SU-DHL-6 (cell line): ENCODE measurements around the gene ERN1.

ENCODE experiments used
- H2AFZ ChIP-seq: fragments of 200-600 bp; sonication (generic); 2 replicates; pipeline ENCODE4 v1.6.1; 2014; ENCODE audit warnings: low read depth, mild to moderate bottlenecking, moderate library complexity, mixed read lengths, antibody characterized with exemption, low read length; ENCODE audit not compliant: severe bottlenecking
- H3F3A ChIP-seq: fragments of 200-600 bp; shearing (Covaris generic); 2 replicates; pipeline ENCODE4 v1.6.0; 2016; ENCODE audit warnings: antibody characterized with exemption, mild to moderate bottlenecking; ENCODE audit not compliant: insufficient read depth
- H3K27ac ChIP-seq: fragments of 200-600 bp; sonication (generic); 2 replicates; pipeline ENCODE4 v1.5.1; 2016; ENCODE audit warnings: low read depth, mild to moderate bottlenecking, low read length, moderate library complexity, mixed read lengths
- H3K27me3 ChIP-seq: fragments of 200-600 bp; sonication (generic), shearing (Covaris generic); 2 replicates; pipeline ENCODE4 v1.6.0; 2014; ENCODE audit warnings: mild to moderate bottlenecking, low read length
- H3K36me3 ChIP-seq: fragments of 200-600 bp; sonication (generic); 2 replicates; pipeline ENCODE4 v1.6.1; 2014; ENCODE audit warnings: mild to moderate bottlenecking, low read length, mixed read lengths
- H3K4me2 ChIP-seq: fragments of 300-600, 200-600 bp; shearing (Covaris generic), sonication (generic); 2 replicates; pipeline ENCODE4 v1.6.0; 2014; ENCODE audit warnings: low read length, low read depth, mild to moderate bottlenecking; ENCODE audit not compliant: poor library complexity, severe bottlenecking
- H3K4me3 ChIP-seq: fragments of 200-600 bp; sonication (generic); 2 replicates; pipeline ENCODE4 v1.5.1; 2014; ENCODE audit warnings: antibody characterized with exemption, low read length, mild to moderate bottlenecking, mixed read lengths; ENCODE audit not compliant: insufficient read depth, poor library complexity, severe bottlenecking
- H3K79me2 ChIP-seq: fragments of 200-600 bp; sonication (generic); 2 replicates; pipeline ENCODE4 v1.6.1; 2014; ENCODE audit warnings: mild to moderate bottlenecking, low read length, moderate library complexity; ENCODE audit not compliant: insufficient read depth
- H3K9ac ChIP-seq: fragments of 200-600 bp; sonication (generic); 2 replicates; pipeline ENCODE4 v1.7.0; 2014; ENCODE audit warnings: mild to moderate bottlenecking, low read length
- H3K9me2 ChIP-seq: fragments of 200-600 bp; sonication (generic); replicated peaks from 2 replicates; pipeline ENCODE4 v1.6.1; 2014; ENCODE audit warnings: low read length; ENCODE audit not compliant: insufficient read depth
- H3K9me3 ChIP-seq: fragments of 200-600 bp; sonication (generic); 2 replicates; pipeline ENCODE4 v1.6.1; 2014; ENCODE audit warnings: low read length, mixed read lengths; ENCODE audit not compliant: insufficient read depth
- H4K20me1 ChIP-seq: fragments of 200-600 bp; sonication (generic); 2 replicates; pipeline ENCODE4 v1.6.1; 2014; ENCODE audit warnings: low read depth, mild to moderate bottlenecking, antibody characterized with exemption, low read length, moderate library complexity, mixed read lengths
- EZH2phosphoT487 ChIP-seq: fragments of 200-600 bp; sonication (generic), shearing (Covaris generic); conservative IDR thresholded peaks from 2 replicates; pipeline ENCODE4 v1.6.1; 2018; ENCODE audit warnings: mild to moderate bottlenecking, antibody characterized with exemption, low read length, moderate library complexity, mixed read lengths
- TF ChIP-seq, protein P1 (sequence below): fragments of 200-600 bp; sonication (generic); IDR thresholded peaks from one replicate; pipeline ENCODE4 v1.5.1; 2017; ENCODE audit warnings: antibody characterized with exemption, mild to moderate bottlenecking, low read length, moderate library complexity; ENCODE audit not compliant: insufficient read depth, poor library complexity, severe bottlenecking

Gene ERN1

DNA sequence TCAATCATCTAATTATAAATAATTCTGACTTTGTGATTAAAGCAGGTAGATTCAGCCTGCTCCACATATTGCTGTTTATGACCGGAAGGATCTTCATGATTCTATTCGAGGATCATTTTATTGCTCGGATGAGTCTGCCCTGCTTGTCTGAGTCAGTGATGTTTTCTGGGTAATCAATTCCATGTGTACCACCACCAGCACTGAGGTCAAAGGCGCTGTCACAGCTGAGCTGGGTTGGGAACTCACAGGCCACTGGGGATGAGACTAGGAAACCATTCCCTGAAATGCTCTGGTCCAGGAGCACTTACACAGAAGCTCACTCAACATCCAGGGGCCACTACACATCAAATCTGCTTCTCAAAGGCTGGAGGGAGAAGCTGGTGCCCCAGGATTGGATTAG is 30.4 kb upstream of the ERN1 start:
- H3K4me2 ChIP-seq = no peak overlapping the region
- no peaks in the 10 kb centered on the region for H3K79me2 ChIP-seq
- no peaks in the 10 kb centered on the region for H3K9me3 ChIP-seq
- no peaks in the 10 kb centered on the region for H3K9me2 ChIP-seq
- TF ChIP-seq EZH2phosphoT487 = no peak
- TF ChIP-seq, protein P1, sequence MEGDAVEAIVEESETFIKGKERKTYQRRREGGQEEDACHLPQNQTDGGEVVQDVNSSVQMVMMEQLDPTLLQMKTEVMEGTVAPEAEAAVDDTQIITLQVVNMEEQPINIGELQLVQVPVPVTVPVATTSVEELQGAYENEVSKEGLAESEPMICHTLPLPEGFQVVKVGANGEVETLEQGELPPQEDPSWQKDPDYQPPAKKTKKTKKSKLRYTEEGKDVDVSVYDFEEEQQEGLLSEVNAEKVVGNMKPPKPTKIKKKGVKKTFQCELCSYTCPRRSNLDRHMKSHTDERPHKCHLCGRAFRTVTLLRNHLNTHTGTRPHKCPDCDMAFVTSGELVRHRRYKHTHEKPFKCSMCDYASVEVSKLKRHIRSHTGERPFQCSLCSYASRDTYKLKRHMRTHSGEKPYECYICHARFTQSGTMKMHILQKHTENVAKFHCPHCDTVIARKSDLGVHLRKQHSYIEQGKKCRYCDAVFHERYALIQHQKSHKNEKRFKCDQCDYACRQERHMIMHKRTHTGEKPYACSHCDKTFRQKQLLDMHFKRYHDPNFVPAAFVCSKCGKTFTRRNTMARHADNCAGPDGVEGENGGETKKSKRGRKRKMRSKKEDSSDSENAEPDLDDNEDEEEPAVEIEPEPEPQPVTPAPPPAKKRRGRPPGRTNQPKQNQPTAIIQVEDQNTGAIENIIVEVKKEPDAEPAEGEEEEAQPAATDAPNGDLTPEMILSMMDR = no peak
- no peaks in the 10 kb centered on the region for H3F3A ChIP-seq
- no peak overlapping the region for H2AFZ ChIP-seq
- H3K36me3 ChIP-seq = no peaks in the 10 kb centered on the region
- H4K20me1 ChIP-seq = no peaks in the 10 kb centered on the region
- no peak overlapping the region for H3K9ac ChIP-seq
- H3K4me3 ChIP-seq = no peak overlapping the region
- no peaks in the 10 kb centered on the region for H3K27me3 ChIP-seq
- H3K27ac ChIP-seq = no peak overlapping the region

DNA sequence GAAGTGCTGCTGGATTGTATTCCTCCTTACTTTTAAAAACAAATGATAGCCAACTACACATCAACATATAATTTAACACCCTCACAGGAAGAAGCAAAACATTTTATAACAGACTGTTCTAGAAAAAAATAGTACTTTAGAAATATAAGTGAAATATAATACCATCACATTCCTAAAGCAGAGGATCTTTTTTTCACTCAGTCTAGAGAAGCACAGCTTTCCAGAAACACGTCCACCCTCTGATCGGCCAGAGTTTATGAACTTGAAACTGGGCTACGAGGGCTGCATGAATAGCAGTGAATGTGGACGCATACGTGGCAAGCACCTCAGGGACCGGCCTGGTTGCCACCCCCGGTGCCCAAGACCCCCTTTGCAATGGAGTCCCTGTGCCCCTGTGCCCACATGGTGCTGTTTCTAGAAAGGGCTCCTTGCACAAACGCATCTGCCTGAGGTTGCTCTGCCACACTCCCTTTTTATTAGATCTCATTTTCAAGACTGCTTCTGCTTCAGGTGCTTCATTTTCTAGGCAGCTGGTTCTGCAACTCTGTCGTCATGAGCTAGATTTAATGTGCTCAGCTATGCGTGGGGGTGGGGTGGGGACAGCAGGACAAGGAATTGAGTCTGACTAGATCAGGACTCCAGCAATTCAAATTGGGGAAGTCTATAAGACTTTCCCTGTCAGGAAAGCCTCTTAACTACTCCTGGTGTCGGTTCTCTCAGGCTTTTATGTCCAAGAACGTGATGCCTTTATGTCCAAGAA is 29.1 kb upstream of the ERN1 start:
- Histone ChIP-seq H3K4me2 (no peak overlapping the region), H3K9ac (no peak overlapping the region)
- TF ChIP-seq, protein P1 = no peak
- TF ChIP-seq EZH2phosphoT487 = no peak

DNA sequence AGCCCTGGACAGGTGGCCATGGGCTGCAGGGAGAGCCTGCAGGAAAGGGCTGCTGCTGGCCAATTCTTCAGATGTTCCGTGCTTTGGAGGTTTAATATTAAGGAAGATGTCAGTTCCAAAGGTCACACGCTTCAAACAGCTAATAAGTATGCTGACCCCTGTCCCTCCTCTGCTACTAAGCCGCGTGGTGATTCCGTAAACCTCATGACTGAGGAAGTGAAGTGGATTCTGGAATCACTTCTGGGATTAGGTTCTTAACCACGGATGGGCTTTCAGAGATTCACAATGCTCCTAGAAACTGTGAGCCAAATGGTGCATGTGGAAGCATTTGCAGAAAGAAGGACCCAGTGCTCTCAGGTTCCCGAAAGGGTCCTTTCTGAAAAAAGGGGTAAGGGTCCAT is 28.5 kb upstream of the ERN1 start:
- Histone ChIP-seq H3K79me2 (no peaks in the 10 kb centered on the region), H3K9me2 (no peaks in the 10 kb centered on the region), H3K4me3 (no peak overlapping the region), H3K9me3 (no peaks in the 10 kb centered on the region), H2AFZ (no peak overlapping the region), H3K36me3 (no peaks in the 10 kb centered on the region), H3F3A (no peaks in the 10 kb centered on the region), H3K27ac (no peak overlapping the region), H3K9ac (no peak overlapping the region), H4K20me1 (no peaks in the 10 kb centered on the region), H3K27me3 (no peaks in the 10 kb centered on the region), H3K4me2 (no peak overlapping the region)
- no peak for TF ChIP-seq EZH2phosphoT487
- TF ChIP-seq, protein P1 = no peak

More for the DNA sequence above, 29.1 kb upstream of the ERN1 start:
- H3K4me3 ChIP-seq = no peak overlapping the region
- H3K27ac ChIP-seq = no peak overlapping the region
- H3K27me3 ChIP-seq = no peaks in the 10 kb centered on the region
- no peaks in the 10 kb centered on the region for H3K79me2 ChIP-seq
- no peaks in the 10 kb centered on the region for H4K20me1 ChIP-seq
- no peaks in the 10 kb centered on the region for H3K9me3 ChIP-seq
- H3K9me2 ChIP-seq = no peaks in the 10 kb centered on the region
- no peaks in the 10 kb centered on the region for H3F3A ChIP-seq
- no peaks in the 10 kb centered on the region for H3K36me3 ChIP-seq
- H2AFZ ChIP-seq = no peak overlapping the region
